ENCODE results near the gene ELK4.

ELK4 gene

GRCh38 chr1:205572421-205572820 lies 59.4 kb downstream of the ELK4 start:
- Histone ChIP-seq H3K36me3 (ENCODE audit: control insufficient read depth, insufficient read depth, low read length) (no peaks in the 10 kb centered on the region), H3K27ac (ENCODE audit: low read depth, low read length, severe bottlenecking) (no peak overlapping the region)
- WGBS, 2 experiments (ENCODE audit: insufficient coverage in 2 of 2) = 89 to 100% methylated on average over 1 of the region's 1 CpG

GRCh38 chr1:205571747-205572146 lies 60.1 kb downstream of the ELK4 start:
- H3K4me3 ChIP-seq (ENCODE audit: extremely low read depth, insufficient read depth, low read length, poor library complexity, severe bottlenecking) = no peak overlapping the region
- H3K27ac ChIP-seq (ENCODE audit: low read depth, low read length, severe bottlenecking) = no peak overlapping the region
- no peaks in the 10 kb centered on the region for H3K9me3 ChIP-seq (ENCODE audit: control insufficient read depth, low read length)
- H3K4me1 ChIP-seq (ENCODE audit: control insufficient read depth, insufficient read depth, low read length, poor library complexity, severe bottlenecking) = no peaks in the 10 kb centered on the region
- WGBS, 2 experiments (ENCODE audit: insufficient coverage in 2 of 2) = 17 to 74% methylated on average over 1 to 3 of the region's 4 CpGs
- no peaks in the 10 kb centered on the region for H3K36me3 ChIP-seq (ENCODE audit: control insufficient read depth, insufficient read depth, low read length)

More at GRCh38 chr1:205572421-205572820, 59.4 kb downstream of the ELK4 start:
- Histone ChIP-seq H3K9me3 (ENCODE audit: control insufficient read depth, low read length) (no peaks in the 10 kb centered on the region), H3K4me3 (ENCODE audit: extremely low read depth, insufficient read depth, low read length, poor library complexity, severe bottlenecking) (no peak overlapping the region), H3K4me1 (ENCODE audit: control insufficient read depth, insufficient read depth, low read length, poor library complexity, severe bottlenecking) (no peaks in the 10 kb centered on the region)

- H3K4me3 ChIP-seq (ENCODE audit: extremely low read depth, insufficient read depth, low read length, poor library complexity, severe bottlenecking) = no peak overlapping the region
- H3K27ac ChIP-seq (ENCODE audit: low read depth, low read length, severe bottlenecking) = no peak overlapping the region
- H3K36me3 ChIP-seq (ENCODE audit: control insufficient read depth, insufficient read depth, low read length) = no peaks in the 10 kb centered on the region
- no peaks in the 10 kb centered on the region for H3K4me1 ChIP-seq (ENCODE audit: control insufficient read depth, insufficient read depth, low read length, poor library complexity, severe bottlenecking)
- H3K9me3 ChIP-seq (ENCODE audit: control insufficient read depth, low read length) = no peaks in the 10 kb centered on the region
- WGBS, 2 experiments (ENCODE audit: insufficient coverage in 2 of 2) = 71 to 86% methylated on average over 2 of the region's 2 CpGs
These were observed 60.8 kb downstream of the ELK4 start for GRCh38 chr1:205570796-205571537.

- H3K36me3 ChIP-seq (ENCODE audit: control insufficient read depth, insufficient read depth, low read length) = no peaks in the 10 kb centered on the region
- no peak overlapping the region for H3K4me3 ChIP-seq (ENCODE audit: extremely low read depth, insufficient read depth, low read length, poor library complexity, severe bottlenecking)
- H3K9me3 ChIP-seq (ENCODE audit: control insufficient read depth, low read length) = no peaks in the 10 kb centered on the region
- no peaks in the 10 kb centered on the region for H3K4me1 ChIP-seq (ENCODE audit: control insufficient read depth, insufficient read depth, low read length, poor library complexity, severe bottlenecking)
- 88 to 90% methylated on average over 7 of the region's 7 CpGs for WGBS, 2 experiments (ENCODE audit: insufficient coverage in 2 of 2)
- H3K27ac ChIP-seq (ENCODE audit: low read depth, low read length, severe bottlenecking) = no peak overlapping the region
These were observed 61.7 kb downstream of the ELK4 start for GRCh38 chr1:205570173-205570501.

- 35 to 62% methylated on average over 9 to 11 of the region's 22 CpGs for WGBS, 2 experiments (ENCODE audit: insufficient coverage in 2 of 2)
- H3K36me3 ChIP-seq (ENCODE audit: control insufficient read depth, insufficient read depth, low read length) = no peaks in the 10 kb centered on the region
These were observed 62.2 kb downstream of the ELK4 start for GRCh38 chr1:205569411-205570172.

GRCh38 chr1:205568469-205569361 lies 63.1 kb downstream of the ELK4 start:
- H3K4me3 ChIP-seq (ENCODE audit: extremely low read depth, insufficient read depth, low read length, poor library complexity, severe bottlenecking) = no peak overlapping the region
- WGBS, 2 experiments (ENCODE audit: insufficient coverage in 2 of 2) = 9 to 12% methylated on average over 35 to 59 of the region's 90 CpGs
- no peaks in the 10 kb centered on the region for H3K4me1 ChIP-seq (ENCODE audit: control insufficient read depth, insufficient read depth, low read length, poor library complexity, severe bottlenecking)

More at GRCh38 chr1:205569411-205570172, 62.2 kb downstream of the ELK4 start:
- Histone ChIP-seq H3K4me1 (ENCODE audit: control insufficient read depth, insufficient read depth, low read length, poor library complexity, severe bottlenecking) (no peaks in the 10 kb centered on the region), H3K4me3 (ENCODE audit: extremely low read depth, insufficient read depth, low read length, poor library complexity, severe bottlenecking) (no peak overlapping the region), H3K27ac (ENCODE audit: low read depth, low read length, severe bottlenecking) (no peak overlapping the region), H3K9me3 (ENCODE audit: control insufficient read depth, low read length) (no peaks in the 10 kb centered on the region)

GRCh38 chr1:205568135-205568468 lies 63.7 kb downstream of the ELK4 start:
- no peak overlapping the region for H3K27ac ChIP-seq (ENCODE audit: low read depth, low read length, severe bottlenecking)
- H3K4me3 ChIP-seq (ENCODE audit: extremely low read depth, insufficient read depth, low read length, poor library complexity, severe bottlenecking) = no peak overlapping the region
- no peaks in the 10 kb centered on the region for H3K4me1 ChIP-seq (ENCODE audit: control insufficient read depth, insufficient read depth, low read length, poor library complexity, severe bottlenecking)
- no CpG with 5 or more reads among the region's 5 CpGs for WGBS, 2 experiments (ENCODE audit: insufficient coverage in 2 of 2)
- no peaks in the 10 kb centered on the region for H3K36me3 ChIP-seq (ENCODE audit: control insufficient read depth, insufficient read depth, low read length)
- no peaks in the 10 kb centered on the region for H3K9me3 ChIP-seq (ENCODE audit: control insufficient read depth, low read length)

More at GRCh38 chr1:205568469-205569361, 63.1 kb downstream of the ELK4 start:
- H3K27ac ChIP-seq (ENCODE audit: low read depth, low read length, severe bottlenecking) = no peak overlapping the region
- no peaks in the 10 kb centered on the region for H3K9me3 ChIP-seq (ENCODE audit: control insufficient read depth, low read length)
- no peaks in the 10 kb centered on the region for H3K36me3 ChIP-seq (ENCODE audit: control insufficient read depth, insufficient read depth, low read length)

GRCh38 chr1:205567716-205568115 lies 64.1 kb downstream of the ELK4 start:
- 59 to 81% methylated on average over 3 to 5 of the region's 6 CpGs for WGBS, 2 experiments (ENCODE audit: insufficient coverage in 2 of 2)
- Histone ChIP-seq H3K9me3 (ENCODE audit: control insufficient read depth, low read length) (no peaks in the 10 kb centered on the region), H3K27ac (ENCODE audit: low read depth, low read length, severe bottlenecking) (no peak overlapping the region), H3K4me1 (ENCODE audit: control insufficient read depth, insufficient read depth, low read length, poor library complexity, severe bottlenecking) (no peaks in the 10 kb centered on the region), H3K36me3 (ENCODE audit: control insufficient read depth, insufficient read depth, low read length) (no peaks in the 10 kb centered on the region), H3K4me3 (ENCODE audit: extremely low read depth, insufficient read depth, low read length, poor library complexity, severe bottlenecking) (no peak overlapping the region)

GRCh38 chr1:205565799-205566198 lies 66.0 kb downstream of the ELK4 start:
- Histone ChIP-seq H3K4me3 (ENCODE audit: extremely low read depth, insufficient read depth, low read length, poor library complexity, severe bottlenecking) (no peak overlapping the region), H3K27ac (ENCODE audit: low read depth, low read length, severe bottlenecking) (no peak overlapping the region), H3K9me3 (ENCODE audit: control insufficient read depth, low read length) (peaks cover 12% of the 10 kb centered on the region), H3K4me1 (ENCODE audit: control insufficient read depth, insufficient read depth, low read length, poor library complexity, severe bottlenecking) (no peaks in the 10 kb centered on the region), H3K36me3 (ENCODE audit: control insufficient read depth, insufficient read depth, low read length) (no peaks in the 10 kb centered on the region)
- 78 to 100% methylated on average over 1 of the region's 3 CpGs for WGBS, 2 experiments (ENCODE audit: insufficient coverage in 2 of 2)

GRCh38 chr1:205563927-205564441 lies 67.8 kb downstream of the ELK4 start:
- Histone ChIP-seq H3K9me3 (ENCODE audit: control insufficient read depth, low read length) (peaks cover 12% of the 10 kb centered on the region), H3K27ac (ENCODE audit: low read depth, low read length, severe bottlenecking) (no peak overlapping the region), H3K4me3 (ENCODE audit: extremely low read depth, insufficient read depth, low read length, poor library complexity, severe bottlenecking) (no peak overlapping the region), H3K36me3 (ENCODE audit: control insufficient read depth, insufficient read depth, low read length) (no peaks in the 10 kb centered on the region), H3K4me1 (ENCODE audit: control insufficient read depth, insufficient read depth, low read length, poor library complexity, severe bottlenecking) (no peaks in the 10 kb centered on the region)
- WGBS, 2 experiments (ENCODE audit: insufficient coverage in 2 of 2) = 50 to 66% methylated on average over 3 of the region's 5 CpGs

All from mesodermal cell (in vitro differentiated cells).